C4-2B (cell line): ENCODE data around the gene TELO2.

Experiments
- H3K27ac ChIP-seq: fragments of 450-650 bp; 2 replicates; pipeline ENCODE4 v1.5.1; 2017
- CTCF ChIP-seq: fragments of 450-650 bp; conservative IDR thresholded peaks from 2 replicates; pipeline ENCODE4 v1.5.1; 2017; ENCODE audit warnings: mild to moderate bottlenecking
- ZFX ChIP-seq: fragments of 450-650 bp; IDR thresholded peaks from 2 replicates; pipeline ENCODE4 v1.6.1; 2017

The TELO2 gene

GRCh38 chr16:1545044-1546040 lies 52.2 kb downstream of the TELO2 start:
- H3K27ac ChIP-seq: no peak overlapping the region

GRCh38 chr16:1546430-1546829 lies 53.3 kb downstream of the TELO2 start:
- TF ChIP-seq ZFX: no peak
- no peak for TF ChIP-seq CTCF
- H3K27ac ChIP-seq: no peak overlapping the region

More at GRCh38 chr16:1545044-1546040, 52.2 kb downstream of the TELO2 start:
- TF ChIP-seq ZFX: no peak
- TF ChIP-seq CTCF: no peak

- peak overlapping the region; percentile 37 for H3K27ac ChIP-seq
- TF ChIP-seq ZFX: no peak
- TF ChIP-seq CTCF: no peak
These were observed 55.1 kb downstream of the TELO2 start for GRCh38 chr16:1548233-1548632.

GRCh38 chr16:1548727-1549126 lies 55.6 kb downstream of the TELO2 start:
- peak overlapping the region; percentile 37 for H3K27ac ChIP-seq
- TF ChIP-seq CTCF: no peak
- TF ChIP-seq ZFX: no peak

- no peak for TF ChIP-seq CTCF
- no peak for TF ChIP-seq ZFX
- H3K27ac ChIP-seq: no peak overlapping the region
These were observed 56.9 kb downstream of the TELO2 start for GRCh38 chr16:1550069-1550468.

- no peak overlapping the region for H3K27ac ChIP-seq
- TF ChIP-seq ZFX (no peak), CTCF (no peak)
These were observed 57.5 kb downstream of the TELO2 start for GRCh38 chr16:1550696-1551095.

GRCh38 chr16:1551166-1551565 lies 58.0 kb downstream of the TELO2 start:
- no peak overlapping the region for H3K27ac ChIP-seq
- TF ChIP-seq CTCF (no peak), ZFX (no peak)
